IMR-90 (cell line): ENCODE results near the gene TNRC6B.

ENCODE experiments used
- CEBPB ChIP-seq: IDR thresholded peaks from 2 replicates; pipeline ENCODE4 v1.6.1; 2012; ENCODE audit warnings: low read depth, low read length, improper control_type of control experiment
- RAD21 ChIP-seq: IDR thresholded peaks from 2 replicates; pipeline ENCODE4 v1.6.1; 2012; ENCODE audit warnings: low read length, improper control_type of control experiment
- TF ChIP-seq, protein P1 (sequence below): conservative IDR thresholded peaks from 2 replicates; pipeline ENCODE4 v1.5.1; 2012; ENCODE audit warnings: mild to moderate bottlenecking, low read depth, low read length, improper control_type of control experiment

DNA sequence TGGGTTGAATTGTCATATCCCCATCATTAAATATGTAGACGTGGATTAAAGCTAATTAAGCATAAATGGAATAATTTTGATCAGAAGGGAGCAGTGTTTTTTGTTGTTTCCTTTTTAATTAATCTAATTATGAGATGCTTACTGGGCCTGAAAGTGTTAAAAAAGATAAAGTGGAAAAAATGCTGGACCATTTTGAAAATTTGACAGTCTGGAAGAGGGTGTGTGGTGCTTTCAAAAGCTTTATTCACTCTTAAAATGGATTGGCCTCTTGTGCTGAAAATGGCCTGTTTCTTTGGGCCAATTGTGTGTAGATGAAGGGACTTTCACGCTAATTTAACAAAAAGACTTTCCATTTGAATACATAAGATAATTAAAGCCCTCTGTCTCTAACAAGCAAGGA is 1.8 kb downstream of the TNRC6B start:
- TF ChIP-seq CEBPB (no peak), RAD21 (no peak)
- TF ChIP-seq, protein P1, sequence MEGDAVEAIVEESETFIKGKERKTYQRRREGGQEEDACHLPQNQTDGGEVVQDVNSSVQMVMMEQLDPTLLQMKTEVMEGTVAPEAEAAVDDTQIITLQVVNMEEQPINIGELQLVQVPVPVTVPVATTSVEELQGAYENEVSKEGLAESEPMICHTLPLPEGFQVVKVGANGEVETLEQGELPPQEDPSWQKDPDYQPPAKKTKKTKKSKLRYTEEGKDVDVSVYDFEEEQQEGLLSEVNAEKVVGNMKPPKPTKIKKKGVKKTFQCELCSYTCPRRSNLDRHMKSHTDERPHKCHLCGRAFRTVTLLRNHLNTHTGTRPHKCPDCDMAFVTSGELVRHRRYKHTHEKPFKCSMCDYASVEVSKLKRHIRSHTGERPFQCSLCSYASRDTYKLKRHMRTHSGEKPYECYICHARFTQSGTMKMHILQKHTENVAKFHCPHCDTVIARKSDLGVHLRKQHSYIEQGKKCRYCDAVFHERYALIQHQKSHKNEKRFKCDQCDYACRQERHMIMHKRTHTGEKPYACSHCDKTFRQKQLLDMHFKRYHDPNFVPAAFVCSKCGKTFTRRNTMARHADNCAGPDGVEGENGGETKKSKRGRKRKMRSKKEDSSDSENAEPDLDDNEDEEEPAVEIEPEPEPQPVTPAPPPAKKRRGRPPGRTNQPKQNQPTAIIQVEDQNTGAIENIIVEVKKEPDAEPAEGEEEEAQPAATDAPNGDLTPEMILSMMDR, result no peak
